Endothelial cell of umbilical vein (primary cell): ENCODE measurements around the gene OPCML.

ENCODE experiments used
- CTCF ChIP-seq, 2 donors: IDR thresholded peaks; 1 replicate in 1 of 2; 2 replicates in 1 of 2; pipeline ENCODE4 v1.5.1; 2011; ENCODE audit warnings: low read length in 2 of 2, mild to moderate bottlenecking in 2 of 2, moderate library complexity in 2 of 2, control low read depth in 1 of 2, inconsistent platforms in 1 of 2, low read depth in 1 of 2; ENCODE audit not compliant: insufficient read depth in 1 of 2; ENCODE audit errors: extremely low read depth in 1 of 2
- EZH2 ChIP-seq: IDR thresholded peaks from 2 replicates; pipeline ENCODE4 v1.6.1; 2012; ENCODE audit warnings: borderline replicate concordance, low read depth, mild to moderate bottlenecking, moderate library complexity, low read length, inconsistent platforms; ENCODE audit not compliant: severe bottlenecking
- POLR2A ChIP-seq: IDR thresholded peaks from 2 replicates; pipeline ENCODE4 v1.6.1; 2012; ENCODE audit warnings: low read depth, mild to moderate bottlenecking, control low read depth, low read length
- POLR2AphosphoS5 ChIP-seq: IDR thresholded peaks from 2 replicates; pipeline ENCODE4 v1.6.1; 2012; ENCODE audit warnings: low read depth, mild to moderate bottlenecking, control low read depth, low read length, moderate library complexity; ENCODE audit not compliant: insufficient read depth

- no peak for TF ChIP-seq CTCF (IDR thresholded peaks at IDR 0.05; ENCODE audit: extremely low read depth in 1 of 2, insufficient read depth in 1 of 2, low read depth in 1 of 2, low read length in 2 of 2)
- no peak for TF ChIP-seq POLR2AphosphoS5
- no peak for TF ChIP-seq EZH2
- no peak for TF ChIP-seq POLR2A
Measured at GRCh38 chr11:133559833-133560471, 27.7 kb upstream of the OPCML start.
